Neuron (in vitro differentiated cells): Measurements from ENCODE around the gene S100A12.
"Not testable (repeated sequence)": the region's sequence is repeated elsewhere in the genome, so short reads cannot be mapped to it uniquely, and the experiment has no call there.

Source experiments
- H2AFZ ChIP-seq: one replicate; pipeline ENCODE4 v1.6.1; 2013; ENCODE audit warnings: low read depth, mild to moderate bottlenecking, inconsistent platforms, low read length, moderate library complexity
- H3K27me3 ChIP-seq: one replicate; pipeline ENCODE4 v1.6.1; 2013; ENCODE audit warnings: low read length; ENCODE audit not compliant: insufficient read depth
- H3K36me3 ChIP-seq: one replicate; pipeline ENCODE4 v1.6.1; 2013; ENCODE audit warnings: low read length; ENCODE audit not compliant: insufficient read depth
- H3K4me1 ChIP-seq: one replicate; pipeline ENCODE4 v1.6.1; 2013; ENCODE audit warnings: low read length; ENCODE audit not compliant: insufficient read depth
- H3K4me3 ChIP-seq: 2 replicates; pipeline ENCODE4 v1.5.1; 2013; ENCODE audit warnings: mild to moderate bottlenecking, low read length, moderate library complexity
- H3K9me3 ChIP-seq: one replicate; pipeline ENCODE4 v1.6.1; 2013; ENCODE audit warnings: low read length

Gene S100A12

DNA sequence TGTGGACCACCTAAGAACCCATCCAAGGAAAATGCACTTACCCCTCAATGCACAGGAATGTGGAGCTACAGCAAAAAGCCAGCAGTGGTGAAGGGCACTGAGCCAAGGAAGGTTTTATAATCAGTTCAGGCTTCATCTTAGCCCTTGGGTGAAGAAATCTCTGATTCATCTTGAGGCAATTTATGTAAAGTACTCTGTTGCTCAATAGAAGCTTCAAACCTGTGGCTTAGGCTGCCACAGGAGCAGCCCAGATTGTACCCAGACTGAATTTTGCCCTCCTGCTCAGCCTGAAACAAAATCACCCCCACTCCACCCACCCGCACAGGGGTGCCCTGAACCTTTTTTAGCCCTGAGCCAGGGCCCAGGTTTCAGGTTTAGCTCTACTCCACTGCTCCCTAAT lies at the start of gene S100A12:
S100A12 (minus strand) TSS at position 111 of the 400 bp plus-strand sequence. CDS start 1,029 bp downstream, outside the sequence.
- no peak within 1 kb of the TSS for H3K4me3 ChIP-seq
- no peaks in the 10 kb centered on the region for H3K9me3 ChIP-seq
- H2AFZ ChIP-seq, result no peak within 1 kb of the TSS
- H3K36me3 ChIP-seq, result no peaks in the 10 kb centered on the region
- H3K4me1 ChIP-seq, result no peaks in the 10 kb centered on the region
- no peaks in the 10 kb centered on the region for H3K27me3 ChIP-seq

DNA sequence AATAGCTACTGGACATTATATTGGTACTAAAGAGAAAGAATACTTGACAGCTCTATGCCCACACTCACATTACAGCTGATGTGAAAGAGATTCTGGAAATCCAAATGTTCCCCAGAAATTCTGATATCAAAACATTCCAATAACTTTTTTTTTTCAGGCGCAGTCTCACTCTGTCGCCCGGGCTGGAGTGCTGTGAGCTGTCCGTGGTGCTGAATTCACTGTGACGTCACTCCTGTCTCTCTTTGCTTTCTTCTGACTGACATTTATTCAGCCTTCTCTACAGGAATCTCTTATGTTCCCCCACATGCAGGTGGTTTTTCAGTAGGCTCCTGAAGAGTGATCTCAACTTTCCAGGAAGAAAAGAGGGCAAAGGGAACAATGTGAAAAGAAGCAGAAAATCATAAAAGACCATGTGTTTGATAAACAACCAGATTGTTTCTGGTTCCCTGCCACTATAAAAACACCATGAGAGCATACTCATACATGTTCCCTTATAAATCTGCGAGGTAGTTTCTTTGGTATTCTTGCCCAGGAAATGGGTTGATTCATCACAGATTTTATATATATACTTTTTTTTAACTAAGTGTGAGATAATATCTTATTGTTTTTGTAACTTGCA lies 47.1 kb upstream of the S100A12 start:
- Histone ChIP-seq H3K4me3 (no peak overlapping the region), H2AFZ (no peak overlapping the region), H3K4me1 (no peaks in the 10 kb centered on the region), H3K36me3 (no peaks in the 10 kb centered on the region), H3K27me3 (peaks cover 2% of the 10 kb centered on the region), H3K9me3 (no peaks in the 10 kb centered on the region)

DNA sequence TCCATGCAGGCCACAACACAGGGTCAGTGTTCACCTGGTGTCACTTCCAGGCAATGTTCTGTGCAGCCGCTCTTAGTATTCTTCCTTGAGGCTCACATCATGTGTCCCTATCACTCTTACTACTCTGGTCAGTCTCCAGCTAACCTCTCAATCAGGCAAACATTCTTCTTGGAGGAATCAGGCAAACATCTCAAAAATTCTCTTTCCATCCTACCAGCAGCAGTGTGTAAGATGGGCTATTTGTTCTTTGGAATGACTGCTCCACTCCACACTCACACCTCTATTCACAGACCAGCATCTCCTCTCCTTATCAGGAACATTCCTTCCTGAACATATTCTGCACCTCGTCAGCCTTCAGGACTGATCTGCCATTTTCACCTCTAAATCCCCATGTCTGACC lies 44.9 kb upstream of the S100A12 start:
- no peak overlapping the region for H3K4me3 ChIP-seq
- H2AFZ ChIP-seq, result no peak overlapping the region
- no peaks in the 10 kb centered on the region for H3K27me3 ChIP-seq
- no peaks in the 10 kb centered on the region for H3K36me3 ChIP-seq
- no peaks in the 10 kb centered on the region for H3K9me3 ChIP-seq
- H3K4me1 ChIP-seq, result no peaks in the 10 kb centered on the region

DNA sequence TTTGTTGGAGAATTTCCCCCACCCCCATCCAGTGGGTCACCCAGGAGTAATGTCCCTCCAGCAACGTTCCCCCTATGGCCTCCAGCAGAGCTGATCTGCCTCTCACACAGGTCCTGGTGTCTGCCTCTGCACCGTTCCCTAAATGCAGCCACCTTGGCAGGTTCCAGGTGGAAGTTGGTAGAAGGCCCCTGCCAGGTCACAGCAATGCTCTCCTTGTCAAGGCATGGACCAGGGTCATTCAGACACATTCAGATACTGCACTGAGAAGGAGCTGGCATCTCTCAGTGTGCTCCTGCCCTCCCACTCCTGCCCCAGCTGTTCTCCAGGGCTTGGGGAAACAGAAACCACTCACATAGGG lies 44.0 kb upstream of the S100A12 start:
- H3K4me3 ChIP-seq, H3K9me3 ChIP-seq, H3K4me1 ChIP-seq, H3K36me3 ChIP-seq, H3K27me3 ChIP-seq, H2AFZ ChIP-seq: not testable (repeated sequence)

DNA sequence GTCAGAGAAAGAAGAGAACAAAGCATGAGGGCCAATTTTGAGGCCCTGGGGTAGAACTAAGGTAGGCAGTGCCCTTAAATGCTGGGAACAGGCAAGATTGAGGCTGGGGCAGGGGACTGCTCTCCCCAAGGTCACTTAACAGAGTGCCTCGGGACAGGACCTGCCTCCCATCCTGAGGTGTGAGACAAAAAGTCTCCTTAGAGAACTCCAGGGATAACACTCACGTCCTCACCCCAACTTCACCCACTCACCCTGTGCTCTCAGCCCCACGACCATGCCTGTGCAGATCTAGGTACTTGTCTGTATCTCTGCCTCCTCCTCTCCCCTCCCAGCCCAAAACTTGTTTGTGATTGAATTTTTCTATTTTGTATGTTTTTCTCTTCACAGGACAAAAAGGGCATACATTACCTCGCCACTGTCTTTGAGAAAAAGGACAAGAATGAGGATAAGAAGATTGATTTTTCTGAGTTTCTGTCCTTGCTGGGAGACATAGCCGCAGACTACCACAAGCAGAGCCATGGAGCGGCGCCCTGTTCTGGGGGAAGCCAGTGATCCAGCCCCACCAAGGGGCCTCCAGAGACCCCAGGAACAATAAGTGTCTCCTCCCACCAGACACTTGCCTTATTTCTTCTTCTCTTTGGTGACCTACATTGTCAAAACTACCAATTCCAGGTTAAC lies 43.5 kb upstream of the S100A12 start:
- H3K4me3 ChIP-seq, H3K27me3 ChIP-seq, H3K9me3 ChIP-seq, H2AFZ ChIP-seq, H3K36me3 ChIP-seq, H3K4me1 ChIP-seq: not testable (repeated sequence)

DNA sequence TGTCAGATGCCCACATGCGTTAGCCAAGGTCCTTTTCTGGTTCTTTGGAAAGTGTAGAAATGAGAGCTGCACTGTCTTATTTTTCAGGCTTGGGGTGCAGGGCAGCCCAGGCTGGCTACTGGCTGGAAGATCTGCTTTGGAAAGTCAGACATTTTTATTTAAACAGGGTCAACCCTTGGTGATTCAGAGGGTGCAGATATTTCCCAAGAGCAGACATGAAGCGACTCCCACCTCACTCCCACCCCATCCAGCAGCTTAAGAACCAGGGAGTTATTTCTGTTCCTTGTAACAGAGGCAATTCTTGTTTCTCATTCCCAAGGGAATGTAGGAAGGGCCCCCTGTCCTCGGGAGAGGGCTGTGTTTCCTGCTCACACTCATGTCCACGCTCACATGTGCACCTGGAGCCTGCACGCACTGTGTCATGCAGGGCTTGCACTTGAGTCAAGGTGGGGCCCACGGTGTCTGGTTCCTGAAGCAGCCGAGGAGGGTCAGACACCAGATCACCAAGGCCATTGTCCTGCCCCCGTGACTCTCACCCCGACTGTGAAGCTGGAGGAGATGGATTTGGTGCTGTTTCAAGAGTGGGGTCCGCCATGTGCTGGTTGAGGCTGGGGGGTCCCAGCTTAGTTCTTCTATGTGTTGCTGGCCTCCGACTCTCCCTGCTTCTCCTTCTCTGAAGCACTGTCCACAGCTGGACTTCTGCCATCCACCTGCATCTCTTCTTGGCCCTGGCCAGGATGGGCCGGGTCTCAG lies 41.9 kb upstream of the S100A12 start:
- Histone ChIP-seq H3K9me3 (no peaks in the 10 kb centered on the region), H2AFZ (no peak overlapping the region), H3K36me3 (no peaks in the 10 kb centered on the region), H3K4me1 (no peaks in the 10 kb centered on the region), H3K4me3 (no peak overlapping the region), H3K27me3 (no peaks in the 10 kb centered on the region)

DNA sequence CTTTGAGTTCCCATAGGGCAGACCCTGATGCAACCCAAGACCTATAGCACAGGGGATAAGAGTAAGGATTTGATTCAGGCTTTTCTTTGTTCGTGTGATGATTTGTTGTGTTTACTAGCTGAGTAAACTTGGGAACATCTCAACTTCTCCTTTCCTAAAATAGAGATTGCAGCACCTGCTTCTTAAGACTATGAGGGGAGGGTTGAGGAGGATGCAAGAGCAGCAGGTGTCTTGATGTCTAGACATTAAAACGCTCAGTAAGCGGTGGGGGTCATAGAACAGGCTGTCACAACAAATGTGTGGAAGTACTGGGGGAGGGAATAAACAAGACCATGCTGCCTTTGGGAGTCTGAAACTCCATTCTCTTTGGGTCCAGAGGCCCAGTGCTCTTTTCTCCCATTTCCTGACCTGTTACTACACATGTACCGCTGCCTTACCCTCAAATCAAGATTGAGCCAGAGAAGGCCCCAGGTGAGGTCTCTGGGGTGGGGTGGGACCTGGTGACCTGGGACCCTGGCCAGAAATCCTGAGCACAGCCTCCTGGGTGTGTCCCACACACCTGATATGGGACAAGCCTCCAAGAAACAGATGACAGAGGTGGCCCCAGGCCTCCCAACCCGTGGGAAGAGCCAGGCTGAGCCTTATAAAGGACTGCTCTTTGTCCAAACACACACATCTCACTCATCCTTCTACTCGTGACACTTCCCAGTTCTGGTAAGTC lies 40.6 kb upstream of the S100A12 start, which contains the start of gene S100A7A:
S100A7A (plus strand) TSS at position 671 of the 721 bp plus-strand sequence. CDS start 1,563 bp downstream, outside the sequence.
- no peaks in the 10 kb centered on the region for H3K9me3 ChIP-seq
- H3K4me3 ChIP-seq, result no peak within 1 kb of the TSS
- H2AFZ ChIP-seq, result no peak within 1 kb of the TSS
- H3K36me3 ChIP-seq, result no peaks in the 10 kb centered on the region
- H3K27me3 ChIP-seq, result no peaks in the 10 kb centered on the region
- no peaks in the 10 kb centered on the region for H3K4me1 ChIP-seq

DNA sequence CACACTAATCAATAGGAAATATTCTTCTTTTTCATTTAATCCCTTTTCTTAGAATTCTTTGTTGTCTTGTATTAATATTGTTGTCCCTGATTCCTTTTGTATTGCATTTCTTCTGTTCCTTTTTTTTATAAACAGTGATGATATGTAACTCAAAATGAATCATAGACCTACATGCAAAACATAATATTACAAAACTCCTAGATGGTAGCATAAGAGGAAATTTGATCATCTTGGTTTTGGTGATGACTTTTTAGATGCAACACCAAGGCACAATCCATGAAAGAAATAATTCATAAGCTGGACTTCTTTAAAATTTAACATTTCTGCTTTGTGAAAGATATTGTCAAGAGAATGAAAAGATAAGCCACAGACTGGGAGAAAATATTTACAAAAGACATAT lies 38.5 kb upstream of the S100A12 start:
- not testable (repeated sequence) for H3K4me3 ChIP-seq, H3K36me3 ChIP-seq, H3K4me1 ChIP-seq, H2AFZ ChIP-seq, H3K27me3 ChIP-seq, H3K9me3 ChIP-seq

DNA sequence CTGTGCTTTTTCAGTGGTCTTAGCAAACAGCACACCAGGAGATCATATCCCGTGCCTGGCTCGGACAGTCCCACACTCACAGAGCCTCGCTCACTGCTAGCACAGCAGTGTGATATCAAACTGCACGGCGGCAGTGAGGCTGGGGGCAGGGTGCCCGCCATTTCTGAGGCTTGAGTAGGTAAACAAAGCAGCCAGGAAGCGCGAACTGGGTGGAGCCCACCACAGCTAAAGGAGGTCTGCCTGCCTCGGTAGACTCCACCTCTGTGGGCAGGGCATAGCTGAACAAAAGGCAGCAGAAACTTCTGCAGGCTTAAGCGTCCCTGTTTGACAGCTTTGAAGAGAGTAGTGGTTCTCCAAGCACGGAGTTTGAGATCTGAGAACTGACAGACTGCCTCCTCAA lies 31.9 kb upstream of the S100A12 start:
- not testable (repeated sequence) for H3K4me3 ChIP-seq, H3K36me3 ChIP-seq, H2AFZ ChIP-seq, H3K27me3 ChIP-seq, H3K9me3 ChIP-seq, H3K4me1 ChIP-seq

DNA sequence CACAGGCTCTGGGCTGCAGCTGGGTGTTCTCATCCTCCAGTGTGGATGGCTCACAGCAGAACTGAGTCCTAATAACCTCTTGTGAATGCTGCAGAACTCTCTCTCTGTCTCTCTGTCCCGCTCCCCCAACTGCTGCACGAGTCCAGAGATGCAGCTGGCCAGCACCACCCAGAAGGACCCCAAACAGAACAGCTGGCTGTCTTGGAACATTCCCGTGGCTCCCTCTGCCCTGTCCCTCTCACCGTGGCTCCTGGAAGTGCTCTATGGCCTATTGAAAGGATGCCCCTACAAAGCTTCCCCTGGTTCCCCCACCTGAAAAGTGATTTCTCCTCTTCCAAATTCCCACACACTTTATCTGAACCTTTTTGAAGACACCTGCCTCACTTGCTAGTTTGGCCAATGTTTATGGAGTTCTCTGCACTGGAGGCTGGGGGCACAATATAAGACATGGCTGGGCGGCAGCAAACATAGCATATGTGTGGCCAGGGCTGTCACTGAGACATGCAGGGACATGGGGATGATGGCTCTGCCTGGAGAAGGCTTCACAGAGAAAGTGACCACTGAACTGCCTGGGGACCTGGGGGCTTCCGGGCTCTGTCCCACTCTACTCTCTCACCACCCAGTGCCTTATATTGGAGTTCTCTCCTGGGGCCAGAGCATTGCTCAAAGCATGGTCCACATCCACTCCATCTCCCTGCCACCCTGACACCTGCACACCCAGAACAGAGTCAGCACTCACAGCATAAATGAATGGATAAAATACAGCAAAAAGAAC lies 30.6 kb upstream of the S100A12 start:
- not testable (repeated sequence) for H3K36me3 ChIP-seq, H3K4me3 ChIP-seq, H2AFZ ChIP-seq, H3K27me3 ChIP-seq, H3K4me1 ChIP-seq, H3K9me3 ChIP-seq

DNA sequence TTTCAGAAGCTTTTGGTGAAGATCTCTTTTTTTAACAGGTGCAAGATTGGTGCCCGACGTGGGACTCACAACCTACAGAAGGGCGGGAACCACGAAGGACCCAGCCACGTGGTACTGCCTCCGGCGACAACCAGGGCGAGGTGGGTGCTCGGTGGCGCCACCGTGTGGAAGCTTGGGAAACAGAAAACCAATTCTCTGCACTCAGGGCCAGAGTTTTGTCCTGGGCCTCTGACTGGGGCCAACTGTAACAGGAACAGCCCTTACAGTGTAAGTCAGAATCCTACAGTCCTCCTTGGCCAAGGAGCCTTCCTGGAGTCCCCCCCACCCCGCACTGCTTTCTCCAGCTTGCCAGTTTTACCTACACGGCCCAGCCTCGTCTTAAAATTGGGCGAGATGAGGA lies 29.3 kb upstream of the S100A12 start:
- Histone ChIP-seq H2AFZ (no peak overlapping the region), H3K36me3 (no peaks in the 10 kb centered on the region), H3K4me3 (no peak overlapping the region)

DNA sequence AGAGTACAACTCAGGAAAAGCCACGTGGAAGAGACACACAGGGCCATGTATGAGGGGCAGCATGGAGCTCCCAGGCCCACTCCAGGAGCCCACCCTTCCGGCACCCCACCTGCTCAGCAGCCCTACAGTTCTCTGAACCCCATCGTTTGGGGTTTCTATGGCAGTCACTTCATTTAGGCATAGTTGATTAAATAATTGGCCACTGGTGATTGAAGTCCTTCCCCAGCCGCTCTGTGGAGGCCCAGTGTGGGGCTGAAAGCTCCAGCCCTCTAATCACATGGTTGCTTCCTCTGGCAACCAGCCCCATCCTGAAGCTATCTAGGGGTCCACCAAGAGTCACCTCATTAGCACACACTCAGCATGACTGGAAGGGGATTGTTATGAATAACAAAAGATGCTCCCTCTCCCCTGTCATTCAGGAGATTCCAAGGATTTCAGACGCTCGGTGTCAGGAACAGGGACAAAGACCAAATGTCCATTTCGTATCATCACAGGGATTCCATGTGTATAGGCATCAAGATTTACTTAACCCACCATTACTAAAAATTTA lies 28.7 kb upstream of the S100A12 start:
- no peaks in the 10 kb centered on the region for H3K36me3 ChIP-seq

More for the DNA sequence above, 29.3 kb upstream of the S100A12 start:
- peaks cover 5% of the 10 kb centered on the region for H3K27me3 ChIP-seq
- H3K9me3 ChIP-seq, result no peaks in the 10 kb centered on the region
- H3K4me1 ChIP-seq, result no peaks in the 10 kb centered on the region

More for the DNA sequence above, 28.7 kb upstream of the S100A12 start:
- peaks cover 11% of the 10 kb centered on the region for H3K27me3 ChIP-seq
- no peak overlapping the region for H2AFZ ChIP-seq
- no peaks in the 10 kb centered on the region for H3K4me1 ChIP-seq
- no peak overlapping the region for H3K4me3 ChIP-seq
- no peaks in the 10 kb centered on the region for H3K9me3 ChIP-seq
